ENCODE results near the gene VCAN.

DNA sequence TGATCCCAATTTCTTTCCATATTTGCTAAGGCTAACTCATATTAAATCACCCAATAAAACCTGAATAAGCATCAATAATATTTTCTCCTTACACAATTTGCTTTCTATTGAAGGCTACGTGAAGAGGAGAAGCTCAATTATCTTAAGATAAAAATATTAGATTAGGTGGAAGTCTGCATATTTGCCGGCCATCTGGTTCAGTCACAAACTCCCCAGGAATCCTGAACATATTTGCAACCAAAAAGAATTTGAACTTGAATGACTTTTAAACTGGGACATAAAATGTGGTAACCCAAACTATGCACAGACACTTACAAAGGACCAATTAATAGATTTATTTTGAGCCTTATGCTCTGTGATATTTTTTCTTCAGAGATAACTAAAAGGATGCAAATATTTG lies 156.8 kb downstream of the VCAN start:
- TF ChIP-seq CTCF (conservative IDR thresholded peaks at IDR 0.05; ENCODE audit: low read length) (no peak), EZH2phosphoT487 (IDR thresholded peaks at IDR 0.05; ENCODE audit: borderline replicate concordance, low read depth, low read length) (no peak)
